ENCODE measurements around the gene LRP1.

- TF ChIP-seq CTCF (IDR thresholded peaks at IDR 0.05; ENCODE audit: insufficient read depth, low read length): no peak
- TF ChIP-seq REST (IDR thresholded peaks at IDR 0.05; ENCODE audit: insufficient replicate concordance, low read depth): no peak
- no peak for TF ChIP-seq POLR2AphosphoS5 (IDR thresholded peaks at IDR 0.05; ENCODE audit: low read depth)
- TF ChIP-seq GABPA (IDR thresholded peaks at IDR 0.05; ENCODE audit: low read depth): no peak
- no peak for TF ChIP-seq SPI1 (IDR thresholded peaks at IDR 0.05; ENCODE audit: borderline replicate concordance, low read depth)
Measured at GRCh38 chr12:57109207-57110103, 18.8 kb upstream of the LRP1 start.
